ENCODE data around the gene BTNL8.
"Not testable (repeated sequence)": the region's sequence is repeated elsewhere in the genome, so short reads cannot be mapped to it uniquely, and the experiment has no call there.

Gene BTNL8

GRCh38 chr5:180874804-180875582 lies 24.0 kb upstream of the BTNL8 start:
- no peak for DNase-seq (ENCODE audit: low read depth in 2 of 3, low spot score in 1 of 3)

GRCh38 chr5:180875860-180876426 lies 23.0 kb upstream of the BTNL8 start:
- DNase-seq (ENCODE audit: low read depth in 2 of 3, low spot score in 1 of 3): no peak

GRCh38 chr5:180885845-180886529 lies 13.0 kb upstream of the BTNL8 start:
- DNase-seq (ENCODE audit: low read depth in 2 of 3, low spot score in 1 of 3): not testable (repeated sequence)

- DNase-seq (ENCODE audit: low read depth in 2 of 3, low spot score in 1 of 3): no peak
These were observed 9.6 kb upstream of the BTNL8 start for GRCh38 chr5:180889381-180889780.

GRCh38 chr5:180895330-180895729 lies 3.6 kb upstream of the BTNL8 start:
- DNase-seq (ENCODE audit: low read depth in 2 of 3, low spot score in 1 of 3): not testable (repeated sequence)

DNA sequence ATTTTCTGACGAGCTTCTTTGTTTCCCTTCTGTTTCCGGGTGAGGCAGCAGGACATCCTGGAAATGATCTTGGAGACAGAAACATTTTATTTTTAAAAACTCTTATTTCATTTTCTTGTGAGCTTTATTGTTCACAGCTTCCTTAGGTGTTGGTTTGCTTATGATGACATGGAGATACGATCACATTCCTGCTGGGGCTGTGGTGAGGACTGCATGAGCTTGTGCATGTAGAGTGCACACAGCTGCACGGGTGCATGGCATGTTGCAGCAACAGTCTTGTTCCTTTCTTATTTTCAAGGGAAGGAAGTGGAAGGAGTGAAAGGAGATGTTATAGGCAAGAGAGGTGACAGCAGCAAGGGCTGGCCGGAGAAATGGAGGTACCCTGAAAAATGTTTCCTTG lies 1.2 kb downstream of the BTNL8 start:
- no peak for DNase-seq (ENCODE audit: low read depth in 2 of 3, low spot score in 1 of 3)

GRCh38 chr5:180901319-180902009 lies 2.5 kb downstream of the BTNL8 start:
- DNase-seq (ENCODE audit: low read depth in 2 of 3, low spot score in 1 of 3): no peak

GRCh38 chr5:180908400-180908799 lies 9.4 kb downstream of the BTNL8 start:
- DNase-seq (ENCODE audit: low read depth in 2 of 3, low spot score in 1 of 3): no peak

GRCh38 chr5:180908998-180909731 lies 10.2 kb downstream of the BTNL8 start:
- DNase-seq (ENCODE audit: low read depth in 2 of 3, low spot score in 1 of 3): no peak

- DNase-seq (ENCODE audit: low read depth in 2 of 3, low spot score in 1 of 3): no peak
These were observed 10.8 kb downstream of the BTNL8 start for GRCh38 chr5:180909782-180910181.

DNA sequence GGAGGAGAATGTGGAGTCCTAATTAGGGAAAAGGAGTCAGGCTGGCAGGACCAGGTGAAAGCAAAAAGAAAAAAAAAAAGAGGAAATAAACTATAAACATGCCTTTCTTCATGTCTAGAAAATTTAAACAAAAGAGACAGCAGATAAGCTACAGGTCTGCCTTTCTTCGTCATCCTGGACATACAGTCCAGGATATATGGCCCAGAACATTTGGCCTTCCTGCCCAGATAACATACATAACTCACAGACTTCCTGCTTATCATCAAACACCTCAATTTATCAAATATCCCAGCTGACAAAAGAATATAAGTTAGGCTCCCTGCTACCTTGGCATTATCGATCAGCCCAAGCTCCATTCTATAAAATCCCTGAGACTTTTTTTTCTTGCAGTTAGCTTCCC lies 11.2 kb downstream of the BTNL8 start:
- no peak for DNase-seq (ENCODE audit: low read depth in 2 of 3, low spot score in 1 of 3)

DNA sequence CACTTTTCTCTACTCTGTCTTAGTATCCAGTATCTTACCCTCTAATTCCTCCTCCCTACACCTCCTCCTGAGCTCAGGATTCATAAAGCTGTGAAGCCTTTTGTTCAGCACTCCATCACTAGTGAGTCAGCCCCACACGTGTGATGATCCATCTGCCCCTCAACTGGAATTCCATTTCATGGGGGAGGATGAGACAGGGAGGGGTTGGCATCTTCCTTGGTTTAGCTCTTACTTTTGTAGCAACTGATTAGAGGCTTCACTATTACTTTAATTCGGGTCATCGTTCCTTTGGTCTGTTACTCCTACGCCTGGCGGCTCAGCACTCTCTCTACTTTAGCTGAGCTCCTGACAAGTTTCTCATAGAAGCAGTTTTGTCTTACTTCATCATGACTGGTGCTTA lies 11.8 kb downstream of the BTNL8 start:
- no peak for DNase-seq (ENCODE audit: low read depth in 2 of 3, low spot score in 1 of 3)

- no peak for DNase-seq (ENCODE audit: low read depth in 2 of 3, low spot score in 1 of 3)
These were observed 15.7 kb downstream of the BTNL8 start for GRCh38 chr5:180914646-180915045.

DNA sequence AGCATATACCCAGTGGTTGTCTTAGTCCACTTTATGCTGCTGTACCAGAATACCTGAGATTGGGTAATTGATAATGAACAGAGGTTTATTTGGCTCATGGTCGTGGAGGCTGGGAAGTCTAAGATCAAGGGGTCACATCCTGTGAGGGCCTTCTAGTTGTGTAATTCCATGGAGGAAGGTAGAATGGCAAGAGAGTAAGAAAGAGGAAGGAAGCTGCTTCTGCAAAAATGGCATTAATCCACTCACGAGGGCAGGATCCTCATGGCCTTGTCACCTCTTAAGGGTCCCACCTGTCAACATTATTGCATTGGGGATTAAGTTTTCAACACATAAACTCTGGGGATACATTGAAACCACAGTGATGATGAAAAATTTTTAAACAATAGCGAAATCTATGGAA lies 17.0 kb downstream of the BTNL8 start:
- no peak for DNase-seq (ENCODE audit: low read depth in 2 of 3, low spot score in 1 of 3)

- DNase-seq (ENCODE audit: low read depth in 2 of 3, low spot score in 1 of 3): no peak
These were observed 19.4 kb downstream of the BTNL8 start for GRCh38 chr5:180918380-180918779.

GRCh38 chr5:180920710-180921109 lies 21.8 kb downstream of the BTNL8 start:
- no peak for DNase-seq (ENCODE audit: low read depth in 2 of 3, low spot score in 1 of 3)

DNA sequence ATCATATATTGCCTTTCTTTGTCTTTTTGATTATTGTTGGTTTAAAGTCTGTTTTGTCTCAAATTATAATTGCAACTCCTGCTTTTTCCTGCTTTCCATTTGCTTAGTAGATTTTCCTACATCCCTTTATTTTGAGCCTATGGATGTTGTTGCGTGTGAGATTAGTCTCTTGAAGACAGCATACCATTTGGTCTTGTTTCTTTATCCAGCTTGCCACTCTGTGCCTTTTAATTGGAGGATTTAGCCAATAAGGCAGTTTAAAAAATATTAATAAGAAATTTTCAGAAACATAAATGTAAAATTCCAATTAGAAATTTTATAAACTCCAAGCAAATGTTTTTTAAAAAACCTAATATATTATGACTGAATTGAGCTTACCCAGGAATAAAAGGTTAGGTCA lies 24.0 kb downstream of the BTNL8 start:
- DNase-seq (ENCODE audit: low read depth in 2 of 3, low spot score in 1 of 3): no peak

- DNase-seq (ENCODE audit: low read depth in 2 of 3, low spot score in 1 of 3): no peak
These were observed 33.7 kb downstream of the BTNL8 start for GRCh38 chr5:180932660-180933059.

GRCh38 chr5:180935203-180935602 lies 36.2 kb downstream of the BTNL8 start:
- DNase-seq (ENCODE audit: low read depth in 2 of 3, low spot score in 1 of 3): no peak

DNA sequence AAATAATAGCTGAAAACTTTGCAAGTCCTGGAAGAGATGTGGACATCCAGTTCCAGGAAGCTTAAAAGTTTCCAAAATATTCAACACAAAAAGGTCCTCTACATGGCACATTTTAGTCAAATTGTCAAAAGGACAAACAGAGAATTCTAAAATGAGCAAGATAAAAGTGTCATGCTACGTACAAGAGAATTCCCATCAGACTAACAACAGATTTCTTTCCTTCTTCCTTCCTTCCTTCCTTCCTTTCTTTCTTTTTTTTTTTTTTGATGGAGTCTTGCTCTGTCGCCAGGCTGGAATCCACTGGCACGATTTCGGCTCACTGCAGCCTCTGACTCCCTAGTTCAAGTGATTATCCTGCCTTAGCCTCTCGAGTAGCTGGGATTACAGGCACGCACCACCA lies 39.3 kb downstream of the BTNL8 start:
- no peak for DNase-seq (ENCODE audit: low read depth in 2 of 3, low spot score in 1 of 3)

DNA sequence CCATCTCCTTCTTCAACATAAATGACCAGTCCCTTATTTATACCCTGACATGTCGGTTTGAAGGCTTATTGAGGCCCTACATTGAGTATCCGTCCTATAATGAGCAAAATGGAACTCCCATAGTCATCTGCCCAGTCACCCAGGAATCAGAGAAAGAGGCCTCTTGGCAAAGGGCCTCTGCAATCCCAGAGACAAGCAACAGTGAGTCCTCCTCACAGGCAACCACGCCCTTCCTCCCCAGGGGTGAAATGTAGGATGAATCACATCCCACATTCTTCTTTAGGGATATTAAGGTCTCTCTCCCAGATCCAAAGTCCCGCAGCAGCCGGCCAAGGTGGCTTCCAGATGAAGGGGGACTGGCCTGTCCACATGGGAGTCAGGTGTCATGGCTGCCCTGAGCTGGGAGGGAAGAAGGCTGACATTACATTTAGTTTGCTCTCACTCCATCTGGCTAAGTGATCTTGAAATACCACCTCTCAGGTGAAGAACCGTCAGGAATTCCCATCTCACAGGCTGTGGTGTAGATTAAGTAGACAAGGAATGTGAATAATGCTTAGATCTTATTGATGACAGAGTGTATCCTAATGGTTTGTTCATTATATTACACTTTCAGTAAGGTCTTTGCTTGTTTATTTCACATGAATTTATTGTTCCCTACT lies 51.5 kb downstream of the BTNL8 start:
- DNase-seq (ENCODE audit: low read depth in 2 of 3, low spot score in 1 of 3): no peak
